Measurements from ENCODE around the gene NKPD1.

The NKPD1 gene, protein sequence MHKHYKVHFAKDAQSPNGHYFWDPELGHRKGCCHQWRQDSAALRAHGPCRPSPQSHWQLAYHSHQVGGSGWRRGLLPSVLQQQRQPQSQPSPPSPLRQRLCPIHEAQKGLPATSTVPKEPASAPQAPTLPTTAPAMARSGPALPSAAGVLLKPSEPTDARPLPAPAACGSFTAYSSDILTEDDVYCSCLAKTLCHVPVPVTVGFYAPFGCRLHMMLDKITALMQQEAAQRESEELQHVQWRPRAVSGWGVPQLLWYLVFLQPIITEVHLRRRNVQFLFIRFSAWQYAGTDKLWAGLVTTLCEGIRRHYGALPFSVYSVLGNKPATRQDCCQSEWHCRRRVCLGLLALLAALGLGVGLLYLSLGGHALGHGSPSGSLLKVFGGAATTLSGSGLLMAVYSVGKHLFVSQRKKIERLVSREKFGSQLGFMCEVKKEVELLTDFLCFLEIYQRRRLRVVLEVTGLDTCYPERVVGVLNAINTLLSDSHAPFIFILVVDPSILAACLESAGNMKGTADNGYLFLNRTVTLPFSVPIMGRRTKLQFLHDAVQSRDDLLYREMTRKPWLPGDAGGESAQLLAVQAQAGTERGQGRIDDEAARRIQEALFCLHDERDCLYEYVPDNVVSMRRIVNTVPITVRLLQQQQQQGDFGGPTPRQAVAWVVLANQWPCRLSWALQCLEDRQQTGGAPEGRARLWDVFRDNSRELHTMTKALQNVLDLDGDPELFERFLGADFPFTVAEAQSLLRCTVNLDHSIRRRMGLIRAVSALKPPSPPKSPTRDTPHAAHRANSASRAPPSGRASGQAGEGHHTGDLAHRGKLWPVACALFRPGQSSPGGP

DNA sequence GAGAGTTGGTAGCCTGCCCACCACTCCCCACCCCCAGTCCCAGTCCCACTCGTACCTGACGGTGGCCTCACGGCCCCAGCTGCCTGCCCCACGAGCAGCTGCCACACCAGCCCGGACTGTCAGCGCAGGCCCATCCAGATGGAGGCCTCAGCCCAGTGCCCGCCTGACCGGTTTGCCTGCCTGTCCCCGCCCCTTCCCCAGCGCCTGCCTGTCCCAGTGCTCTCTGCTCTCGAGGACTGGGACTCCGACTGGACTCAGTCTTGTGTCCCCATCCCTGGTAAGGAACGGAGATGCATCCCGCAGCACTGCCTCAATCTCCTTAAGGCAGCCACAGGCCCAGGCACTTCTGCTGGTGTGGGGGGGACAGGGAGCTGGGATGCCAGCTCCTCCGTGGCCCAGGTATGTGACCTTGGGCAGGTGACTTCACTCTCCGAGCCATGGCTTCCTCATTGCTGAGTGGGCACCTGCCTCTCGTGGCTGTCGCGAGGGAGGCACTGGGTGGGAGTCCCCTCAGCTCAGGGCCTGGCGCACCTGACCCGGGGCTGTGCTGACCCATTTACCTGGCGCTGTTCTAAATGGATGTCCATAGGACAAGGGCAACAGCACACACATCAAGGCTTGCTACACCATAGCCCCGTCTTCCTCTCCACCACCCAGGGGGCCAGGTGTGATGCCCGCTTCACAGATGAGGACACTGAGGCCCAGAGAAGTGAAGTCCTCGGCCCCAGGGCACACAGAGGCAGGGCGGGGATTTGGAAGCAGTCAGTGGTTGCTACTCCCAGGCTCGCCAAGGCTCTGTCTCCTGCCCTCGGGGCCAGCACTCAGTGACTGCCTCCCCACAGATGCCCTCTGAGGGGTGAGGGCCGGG is at the start of gene NKPD1:
Gene NKPD1 (minus strand): TSS at position 113 of the 868 bp plus-strand sequence. CDS start 832 bp downstream, outside the sequence.
- Histone ChIP-seq H3K27ac (ENCODE audit: low read length) (no peak within 1 kb of the TSS), H3K9me3 (ENCODE audit: insufficient read depth, low read depth, low read length) (no peaks in the 10 kb centered on the region), H3K4me3 (ENCODE audit: low read length) (no peak within 1 kb of the TSS), H3K36me3 (ENCODE audit: insufficient read depth, low read depth, low read length) (no peaks in the 10 kb centered on the region), H3K4me1 (ENCODE audit: insufficient read depth, low read length) (no peaks in the 10 kb centered on the region), H3K27me3 (ENCODE audit: insufficient read depth, low read length) (peaks cover 41% of the 10 kb centered on the region), H3K9ac (ENCODE audit: low read depth, low read length) (no peak within 1 kb of the TSS)

DNA sequence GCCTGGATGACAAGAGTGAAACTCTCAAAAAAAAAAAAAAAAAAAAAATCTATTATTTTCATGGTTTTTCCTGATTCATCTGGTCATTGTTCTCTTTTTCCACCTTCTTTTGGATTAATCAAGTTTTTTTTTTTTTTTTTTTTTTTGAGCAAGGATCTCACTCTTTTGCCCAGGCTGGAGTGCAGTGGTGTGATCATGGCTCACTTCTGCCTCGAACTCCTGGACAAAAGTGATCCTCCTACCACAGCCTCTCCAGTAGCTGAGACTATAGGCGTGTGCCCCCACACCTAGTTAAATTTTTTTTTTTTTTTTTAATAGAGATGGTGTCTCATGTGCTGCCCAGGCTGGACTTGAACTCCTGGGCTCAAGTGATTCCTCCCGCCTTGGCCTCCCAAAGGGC is 45.5 kb upstream of the NKPD1 start:
- Histone ChIP-seq H3K36me3 (ENCODE audit: insufficient read depth, low read depth, low read length) (no peaks in the 10 kb centered on the region), H3K9me3 (ENCODE audit: insufficient read depth, low read depth, low read length) (no peaks in the 10 kb centered on the region), H3K4me3 (ENCODE audit: low read length) (no peak overlapping the region), H3K4me1 (ENCODE audit: insufficient read depth, low read length) (no peaks in the 10 kb centered on the region), H3K27me3 (ENCODE audit: insufficient read depth, low read length) (peaks cover 4% of the 10 kb centered on the region; the same call in 1 of the 2 replicates), H3K9ac (ENCODE audit: low read depth, low read length) (no peak overlapping the region), H3K27ac (ENCODE audit: low read length) (no peak overlapping the region)

DNA sequence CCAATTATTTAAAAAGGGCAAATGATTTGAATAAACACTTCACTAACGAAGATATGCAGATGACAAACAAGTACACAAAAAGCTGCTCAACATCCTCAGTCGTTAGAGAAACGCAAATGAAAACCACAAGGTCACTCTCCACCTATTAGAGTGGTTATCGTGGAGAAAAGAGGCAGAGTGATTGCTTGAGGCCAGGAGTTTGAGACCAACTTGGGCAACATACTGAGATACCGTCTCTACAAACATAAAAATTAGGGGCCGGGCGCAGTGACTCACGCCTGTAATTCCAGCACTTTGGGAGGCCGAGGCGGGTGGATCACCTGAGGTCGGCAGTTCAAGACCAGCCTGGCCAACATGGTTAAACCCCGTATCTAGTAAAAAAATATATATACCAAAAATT is 45.0 kb upstream of the NKPD1 start:
- Histone ChIP-seq H3K36me3 (ENCODE audit: insufficient read depth, low read depth, low read length) (no peaks in the 10 kb centered on the region), H3K9me3 (ENCODE audit: insufficient read depth, low read depth, low read length) (no peaks in the 10 kb centered on the region), H3K4me1 (ENCODE audit: insufficient read depth, low read length) (no peaks in the 10 kb centered on the region), H3K27ac (ENCODE audit: low read length) (no peak overlapping the region), H3K4me3 (ENCODE audit: low read length) (no peak overlapping the region), H3K27me3 (ENCODE audit: insufficient read depth, low read length) (peaks cover 3% of the 10 kb centered on the region; the same call in 1 of the 2 replicates), H3K9ac (ENCODE audit: low read depth, low read length) (no peak overlapping the region)

DNA sequence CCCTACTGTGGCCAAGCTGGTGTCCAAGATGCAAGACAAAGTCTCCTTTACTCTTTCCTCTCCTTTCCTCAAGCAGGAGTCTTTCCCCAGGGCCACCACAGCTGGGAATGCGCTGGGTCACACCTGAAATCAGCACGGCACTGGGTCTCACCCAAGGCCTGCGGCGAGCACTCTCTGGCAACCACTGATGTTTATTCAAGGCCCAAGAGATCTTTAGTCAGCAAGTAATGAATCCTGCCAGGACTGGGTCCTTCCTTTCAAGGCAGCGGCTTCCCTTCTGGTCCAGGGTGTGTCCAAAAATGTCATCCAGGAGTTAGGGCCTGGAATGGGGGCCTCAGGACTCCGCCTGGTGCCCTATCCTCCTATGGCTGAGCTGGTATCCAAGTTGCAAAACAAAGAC is 41.9 kb upstream of the NKPD1 start:
- Histone ChIP-seq H3K4me1 (ENCODE audit: insufficient read depth, low read length) (no peaks in the 10 kb centered on the region), H3K9ac (ENCODE audit: low read depth, low read length) (no peak overlapping the region), H3K36me3 (ENCODE audit: insufficient read depth, low read depth, low read length) (no peaks in the 10 kb centered on the region), H3K9me3 (ENCODE audit: insufficient read depth, low read depth, low read length) (no peaks in the 10 kb centered on the region), H3K27ac (ENCODE audit: low read length) (no peak overlapping the region), H3K27me3 (ENCODE audit: insufficient read depth, low read length) (no peaks in the 10 kb centered on the region), H3K4me3 (ENCODE audit: low read length) (no peak overlapping the region)

DNA sequence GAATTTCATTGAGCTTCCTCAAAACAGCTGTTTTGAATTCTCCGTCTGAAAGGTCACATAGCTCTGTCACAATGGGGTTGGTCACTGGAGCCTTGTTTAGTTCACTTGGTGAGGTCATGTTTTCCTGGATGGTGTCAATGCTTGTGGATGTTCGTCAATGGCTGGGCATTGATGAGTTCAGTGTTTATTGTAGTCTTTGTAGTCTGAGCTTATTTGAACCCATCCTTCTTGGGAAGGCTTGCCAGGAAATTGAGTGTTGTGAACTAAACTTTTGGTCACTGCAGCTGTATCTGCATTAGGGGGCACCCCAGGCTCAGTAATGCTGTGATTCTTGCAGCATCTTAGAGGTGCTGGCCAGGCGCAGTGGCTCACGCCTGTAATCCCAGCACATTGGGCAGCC is 39.8 kb upstream of the NKPD1 start:
- Histone ChIP-seq H3K27me3 (ENCODE audit: insufficient read depth, low read length) (no peaks in the 10 kb centered on the region), H3K27ac (ENCODE audit: low read length) (no peak overlapping the region), H3K9ac (ENCODE audit: low read depth, low read length) (no peak overlapping the region), H3K4me3 (ENCODE audit: low read length) (no peak overlapping the region), H3K4me1 (ENCODE audit: insufficient read depth, low read length) (no peaks in the 10 kb centered on the region), H3K9me3 (ENCODE audit: insufficient read depth, low read depth, low read length) (no peaks in the 10 kb centered on the region), H3K36me3 (ENCODE audit: insufficient read depth, low read depth, low read length) (no peaks in the 10 kb centered on the region)

DNA sequence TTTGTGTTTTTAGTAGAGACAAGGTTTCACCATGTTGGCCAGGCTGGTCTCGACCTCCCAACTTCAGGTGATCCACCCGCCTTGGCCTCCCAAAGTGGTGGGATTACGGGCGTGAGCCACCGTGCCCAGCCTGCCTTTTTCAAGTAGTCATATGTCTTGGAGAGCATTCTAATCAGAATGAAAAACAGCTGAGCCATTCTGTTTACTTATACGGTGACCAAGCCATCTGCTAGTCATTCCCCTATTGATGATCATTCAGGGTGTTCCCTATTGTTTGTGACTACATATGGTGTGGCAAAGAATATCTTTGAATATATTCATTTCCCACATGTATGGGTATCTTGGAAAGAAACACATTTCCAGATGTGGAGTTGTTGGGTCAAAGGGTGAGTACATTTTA is 35.0 kb upstream of the NKPD1 start:
- H3K9me3 ChIP-seq (ENCODE audit: insufficient read depth, low read depth, low read length) = no peaks in the 10 kb centered on the region
- no peaks in the 10 kb centered on the region for H3K27me3 ChIP-seq (ENCODE audit: insufficient read depth, low read length)
- H3K36me3 ChIP-seq (ENCODE audit: insufficient read depth, low read depth, low read length) = no peaks in the 10 kb centered on the region
- H3K4me3 ChIP-seq (ENCODE audit: low read length) = no peak overlapping the region
- no peak overlapping the region for H3K27ac ChIP-seq (ENCODE audit: low read length)
- no peak overlapping the region for H3K9ac ChIP-seq (ENCODE audit: low read depth, low read length)
- H3K4me1 ChIP-seq (ENCODE audit: insufficient read depth, low read length) = no peaks in the 10 kb centered on the region

DNA sequence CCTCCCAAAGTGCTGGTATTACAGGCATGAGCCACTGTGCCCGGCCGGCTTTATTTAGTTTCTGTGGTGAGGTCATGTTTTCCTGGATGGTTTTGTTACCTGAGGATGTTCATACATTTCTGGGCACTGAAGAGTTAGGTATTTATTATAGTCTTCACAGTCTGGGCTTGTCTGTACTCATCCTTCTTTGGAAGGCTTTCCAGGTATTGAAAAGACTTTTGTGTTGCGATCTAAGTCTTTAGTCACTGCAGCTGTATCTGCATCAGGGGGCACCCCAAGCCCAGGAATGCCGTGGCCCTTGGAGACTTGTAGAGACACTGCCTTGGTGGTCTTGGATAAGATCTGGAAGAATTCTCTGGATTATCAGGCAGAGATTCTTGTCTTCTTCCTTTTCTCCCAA is 30.6 kb upstream of the NKPD1 start:
- H3K27ac ChIP-seq (ENCODE audit: low read length) = no peak overlapping the region
- no peaks in the 10 kb centered on the region for H3K4me1 ChIP-seq (ENCODE audit: insufficient read depth, low read length)
- no peak overlapping the region for H3K4me3 ChIP-seq (ENCODE audit: low read length)
- H3K9me3 ChIP-seq (ENCODE audit: insufficient read depth, low read depth, low read length) = no peaks in the 10 kb centered on the region
- no peaks in the 10 kb centered on the region for H3K27me3 ChIP-seq (ENCODE audit: insufficient read depth, low read length)
- no peaks in the 10 kb centered on the region for H3K36me3 ChIP-seq (ENCODE audit: insufficient read depth, low read depth, low read length)
- no peak overlapping the region for H3K9ac ChIP-seq (ENCODE audit: low read depth, low read length)

DNA sequence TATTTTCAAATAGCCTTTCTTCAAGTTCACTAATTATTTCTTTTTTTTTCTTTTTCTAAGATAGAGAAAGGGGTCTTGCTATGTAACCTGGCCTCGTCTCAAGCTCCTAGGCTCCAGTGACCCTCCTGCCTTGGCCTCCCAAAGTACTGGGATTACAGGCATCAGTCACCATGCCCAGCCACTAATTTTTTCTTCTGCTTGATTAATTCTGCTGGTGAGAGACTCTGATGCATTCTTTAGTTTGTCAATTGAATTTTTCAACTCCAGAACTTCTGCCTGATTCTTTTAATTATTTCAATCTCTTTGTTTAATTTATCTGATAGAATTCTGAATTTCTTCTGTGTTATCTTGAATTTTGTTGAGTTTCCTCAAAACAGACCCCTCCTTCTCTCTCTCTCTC is 29.2 kb upstream of the NKPD1 start:
- no peaks in the 10 kb centered on the region for H3K36me3 ChIP-seq (ENCODE audit: insufficient read depth, low read depth, low read length)
- no peaks in the 10 kb centered on the region for H3K27me3 ChIP-seq (ENCODE audit: insufficient read depth, low read length)
- H3K4me1 ChIP-seq (ENCODE audit: insufficient read depth, low read length) = no peaks in the 10 kb centered on the region
- no peaks in the 10 kb centered on the region for H3K9me3 ChIP-seq (ENCODE audit: insufficient read depth, low read depth, low read length)
- H3K27ac ChIP-seq (ENCODE audit: low read length) = no peak overlapping the region
- H3K4me3 ChIP-seq (ENCODE audit: low read length) = no peak overlapping the region
- H3K9ac ChIP-seq (ENCODE audit: low read depth, low read length) = no peak overlapping the region

DNA sequence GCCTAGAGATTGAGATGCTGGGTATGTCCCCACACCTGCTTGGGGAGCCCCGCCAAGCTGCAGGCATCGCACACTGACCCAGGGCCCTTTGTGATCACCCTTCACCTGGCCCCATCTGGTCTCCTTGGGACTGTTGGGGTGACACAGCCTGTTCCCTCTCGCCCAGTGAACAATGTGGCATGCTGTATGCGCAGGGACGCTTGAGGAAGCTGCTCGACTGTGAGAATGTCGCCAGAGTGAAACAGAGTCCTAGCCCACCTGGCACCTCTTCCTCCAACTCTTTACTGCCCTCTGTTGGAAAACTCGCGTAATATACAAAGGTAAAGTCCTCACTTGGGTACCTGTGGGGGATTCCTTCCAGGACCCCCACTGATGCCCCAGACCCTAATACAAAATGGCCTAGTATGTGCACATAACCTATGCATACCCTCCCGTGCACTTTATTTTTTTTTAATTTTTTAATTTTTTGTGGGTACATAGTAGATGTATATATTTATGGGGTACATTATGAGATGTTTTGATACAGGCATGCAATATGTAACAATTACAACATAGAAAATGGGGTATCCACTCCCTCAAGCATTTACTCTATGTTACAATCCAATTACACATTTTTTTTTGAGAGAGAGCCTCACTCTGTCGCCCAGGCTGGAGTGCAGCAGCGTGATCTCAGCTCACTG is 26.8 kb upstream of the NKPD1 start:
- Histone ChIP-seq H3K4me1 (ENCODE audit: insufficient read depth, low read length) (no peaks in the 10 kb centered on the region), H3K36me3 (ENCODE audit: insufficient read depth, low read depth, low read length) (no peaks in the 10 kb centered on the region), H3K9ac (ENCODE audit: low read depth, low read length) (no peak overlapping the region), H3K9me3 (ENCODE audit: insufficient read depth, low read depth, low read length) (no peaks in the 10 kb centered on the region), H3K27me3 (ENCODE audit: insufficient read depth, low read length) (no peaks in the 10 kb centered on the region), H3K27ac (ENCODE audit: low read length) (no peak overlapping the region), H3K4me3 (ENCODE audit: low read length) (no peak overlapping the region)

DNA sequence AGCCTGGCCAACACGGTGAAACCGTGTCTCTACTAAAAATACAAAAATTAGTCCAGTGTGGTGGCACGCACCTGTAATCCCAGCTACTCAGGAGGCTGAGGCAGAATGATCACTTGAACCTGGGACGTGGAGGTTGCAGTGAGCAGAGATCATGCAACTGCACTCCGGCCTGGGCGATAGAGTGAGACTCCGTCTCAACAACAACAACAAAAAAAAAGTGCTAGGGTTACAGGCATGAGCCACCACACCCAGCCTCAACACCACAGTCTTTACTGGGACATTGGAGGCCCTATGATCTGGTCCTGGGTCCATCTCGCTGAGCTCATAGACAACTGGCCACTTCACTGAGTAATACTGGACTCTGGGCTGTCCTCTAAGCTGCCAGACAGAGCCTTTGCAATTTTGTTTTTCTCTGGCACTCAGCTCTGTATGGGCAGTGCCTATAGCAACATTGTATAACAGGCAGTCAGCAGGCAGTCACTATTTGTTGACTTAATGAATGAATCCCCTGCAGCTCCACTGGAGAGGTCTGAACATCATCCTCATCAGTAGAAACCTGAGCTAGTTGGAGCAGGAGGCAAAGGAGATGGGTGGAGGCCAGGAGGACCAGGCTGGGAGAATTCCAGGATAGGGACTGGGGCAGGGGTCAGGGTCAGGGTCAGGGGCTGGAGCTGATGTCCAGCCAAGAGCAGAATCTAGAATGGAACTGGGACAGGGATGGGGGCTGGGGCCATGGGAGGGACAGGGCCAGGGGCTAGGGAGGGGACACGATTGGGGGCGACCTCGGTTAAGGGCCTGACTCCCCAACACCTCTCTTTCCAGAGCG is 25.9 kb upstream of the NKPD1 start:
- Histone ChIP-seq H3K4me1 (ENCODE audit: insufficient read depth, low read length) (no peaks in the 10 kb centered on the region), H3K27ac (ENCODE audit: low read length) (no peak overlapping the region), H3K9me3 (ENCODE audit: insufficient read depth, low read depth, low read length) (no peaks in the 10 kb centered on the region), H3K27me3 (ENCODE audit: insufficient read depth, low read length) (no peaks in the 10 kb centered on the region), H3K4me3 (ENCODE audit: low read length) (no peak overlapping the region), H3K36me3 (ENCODE audit: insufficient read depth, low read depth, low read length) (no peaks in the 10 kb centered on the region), H3K9ac (ENCODE audit: low read depth, low read length) (no peak overlapping the region)

All from iPS-20b (cell line).